Stimulated activated CD8-positive, alpha-beta memory T cell treated with anti-CD3 and anti-CD28 coated beads, Interleukin-15, amount 100 ng/mL, for 48 hours (primary cell): ENCODE data around the gene TMEM240.
"Not testable (repeated sequence)": the region's sequence is repeated elsewhere in the genome, so short reads cannot be mapped to it uniquely, and the experiment has no call there.

Experiments
- DNase-seq, 2 donors: peaks; one replicate each; pipeline ENCODE4 v3.0.0-alpha.2; 2020; ENCODE audit warnings: low read depth in 2 of 2

The TMEM240 gene

DNA sequence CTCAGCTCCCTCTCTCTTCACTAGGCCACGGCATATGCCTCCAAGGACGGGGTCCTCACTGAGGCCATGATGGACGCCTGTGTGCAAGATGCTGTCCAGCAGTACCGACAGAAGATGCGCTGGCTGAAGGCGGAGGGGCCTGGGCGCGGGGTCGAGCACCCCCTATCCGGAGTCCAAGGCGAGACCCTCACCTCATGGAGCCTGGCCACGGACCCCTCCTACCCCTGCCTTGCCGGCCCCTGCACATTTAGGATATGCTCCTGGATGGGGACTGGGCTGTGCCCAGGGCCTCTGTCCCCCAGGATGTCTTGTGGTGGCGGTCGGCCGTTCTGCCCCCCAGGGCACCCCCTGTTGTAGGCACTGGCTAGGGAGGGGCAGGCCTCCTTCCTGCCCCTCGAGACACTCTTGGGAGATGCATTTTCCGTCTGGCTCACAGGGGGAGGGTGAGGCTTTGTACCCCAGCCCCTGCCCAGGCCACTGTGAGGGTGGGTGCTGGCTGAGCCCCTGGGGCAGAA, 44.9 kb downstream of the TMEM240 start:
- DNase-seq: not testable (repeated sequence)

- not testable (repeated sequence) for DNase-seq
These were observed 46.1 kb downstream of the TMEM240 start for GRCh38 chr1:1494311-1494710.

DNA sequence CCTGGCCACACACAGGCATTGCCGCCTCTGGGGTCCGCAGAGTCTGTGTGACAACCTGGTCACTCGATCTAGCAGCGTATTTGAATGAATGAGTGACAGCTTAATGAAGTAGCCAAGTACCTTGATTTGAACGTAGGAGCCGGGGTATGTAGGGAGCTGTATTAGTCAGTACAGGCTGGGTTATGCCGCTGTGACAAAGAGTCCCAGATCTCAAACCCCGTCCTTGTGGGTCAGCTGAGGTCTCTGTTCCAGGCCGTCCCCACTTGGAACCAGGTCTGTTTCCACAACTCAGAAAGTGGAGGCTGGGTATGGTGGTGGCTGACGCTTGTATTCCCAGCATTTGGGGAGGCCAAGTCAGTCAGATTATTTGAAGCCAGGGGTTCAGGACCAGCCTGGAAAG, 48.8 kb downstream of the TMEM240 start:
- DNase-seq: no peak

GRCh38 chr1:1490633-1491230, 49.7 kb downstream of the TMEM240 start:
- DNase-seq: no peak

DNA sequence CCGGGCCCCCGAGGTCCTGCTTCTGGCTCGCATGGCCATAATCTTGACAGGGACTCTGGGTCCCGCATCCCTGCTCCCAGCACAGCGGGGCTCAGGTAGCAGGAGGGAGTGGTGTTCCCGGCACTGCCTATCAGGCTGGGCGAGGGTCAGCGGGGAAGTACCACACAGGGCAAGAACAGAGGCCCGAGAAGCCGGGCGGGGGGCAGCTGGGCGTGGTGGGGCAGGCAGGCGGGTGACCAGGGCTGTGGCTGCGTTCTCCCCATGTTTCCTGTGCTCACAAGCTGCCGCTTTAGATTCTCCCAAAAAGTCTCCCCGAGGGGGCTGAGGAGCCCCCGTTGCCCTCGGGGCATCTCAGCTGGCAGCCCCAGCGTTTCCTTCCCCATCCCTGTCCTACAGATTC, 50.6 kb downstream of the TMEM240 start:
- no peak for DNase-seq

GRCh38 chr1:1489231-1489630, 51.2 kb downstream of the TMEM240 start:
- DNase-seq: no peak

DNA sequence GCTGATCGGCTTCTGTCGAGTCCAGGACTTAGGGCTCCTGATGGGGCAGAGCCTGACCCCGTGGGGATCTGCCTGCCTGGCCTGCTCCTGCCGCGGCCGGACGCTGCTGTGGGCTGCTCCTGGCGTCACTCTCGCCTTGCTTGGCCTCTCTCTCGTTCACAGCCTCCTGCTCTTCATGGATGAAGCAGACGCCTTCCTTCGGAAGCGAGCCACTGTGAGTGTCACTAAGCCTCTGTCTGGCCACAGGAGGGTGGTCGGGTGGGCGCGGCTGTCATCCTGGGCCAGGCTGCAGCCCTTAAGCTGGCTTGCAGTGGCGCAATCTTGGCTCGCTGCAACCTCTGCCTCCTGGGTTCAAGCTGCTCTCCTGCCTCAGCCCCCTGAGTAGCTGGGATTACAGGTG, 52.7 kb downstream of the TMEM240 start:
- DNase-seq: no peak

- not testable (repeated sequence) for DNase-seq
These were observed 54.6 kb downstream of the TMEM240 start for GRCh38 chr1:1485755-1486317.

DNA sequence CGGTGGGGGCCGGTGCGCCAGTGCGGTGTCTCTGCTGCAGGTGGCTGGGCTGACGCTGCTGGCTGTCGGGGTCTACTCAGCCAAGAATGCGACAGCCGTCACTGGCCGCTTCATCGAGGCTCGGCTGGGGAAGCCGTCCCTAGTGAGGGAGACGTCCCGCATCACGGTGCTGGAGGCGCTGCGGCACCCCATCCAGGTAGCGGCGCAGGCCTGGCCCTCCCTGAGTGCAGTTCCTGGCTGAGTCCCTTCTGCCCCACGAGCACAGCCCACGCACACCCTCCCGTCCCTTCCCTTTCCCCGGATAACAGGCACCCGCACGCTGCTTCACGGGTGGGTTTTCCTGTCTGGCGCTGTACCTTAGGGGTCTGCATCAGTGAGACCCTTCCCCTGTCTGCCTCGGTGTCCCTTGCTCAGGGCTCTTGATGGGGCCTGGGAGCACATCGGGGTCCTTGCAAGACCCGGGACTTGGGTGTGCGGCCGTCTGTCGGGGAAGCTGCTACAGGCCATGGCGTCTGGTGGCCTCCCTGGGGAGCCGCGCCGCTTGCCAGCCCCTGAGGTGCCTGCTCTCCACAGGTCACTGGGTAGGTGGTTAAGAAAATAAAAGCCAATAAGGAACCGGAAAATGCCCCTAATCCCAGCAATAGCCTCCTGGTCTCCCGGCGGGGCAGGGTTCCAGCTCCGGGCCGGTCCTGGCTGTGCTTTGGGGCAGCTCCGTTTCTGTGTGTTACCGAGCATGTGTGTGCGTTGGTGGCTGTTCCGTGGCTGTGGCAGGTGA, 55.3 kb downstream of the TMEM240 start:
- not testable (repeated sequence) for DNase-seq
